Spleen (tissue), 11 donors: Measurements from ENCODE around the gene PLPP3. TPM values are rescaled to one million over a fixed set of nuclear protein-coding genes. Genes with fewer than 3 reads are reported as not detected.

Experiments
- DNase-seq: peaks from one replicate; pipeline ENCODE4 v3.0.0-alpha.2; 2020
- H3K27ac ChIP-seq, 8 donors: fragments of 200-600 bp; sonication (generic) in 7 of 8; 1 replicate in 4 of 8; 2 replicates in 4 of 8; pipeline versions ENCODE4 v1.5.0 to v1.8.0; 2016 to 2021; ENCODE audit warnings: inconsistent platforms in 4 of 8, mild to moderate bottlenecking in 4 of 8, moderate library complexity in 1 of 8
- H3K27me3 ChIP-seq, 7 donors: fragments of 200-600 bp; sonication (generic) in 6 of 7; replicated peaks in 1 of 7; 1 replicate in 4 of 7; 2 replicates in 3 of 7; pipeline versions ENCODE4 v1.5.0 to v1.8.0; 2016 to 2021; ENCODE audit warnings: inconsistent platforms in 3 of 7, mild to moderate bottlenecking in 1 of 7
- H3K36me3 ChIP-seq, 6 donors: fragments of 200-600 bp; sonication (generic) in 5 of 6; 1 replicate in 4 of 6; 2 replicates in 2 of 6; pipeline versions ENCODE4 v1.5.0 to v1.8.0; 2016 to 2021; ENCODE audit warnings: inconsistent platforms in 2 of 6
- H3K4me1 ChIP-seq, 6 donors: fragments of 200-600 bp; sonication (generic) in 5 of 6; 1 replicate in 3 of 6; 2 replicates in 3 of 6; pipeline versions ENCODE4 v1.5.0 to v1.8.0; 2016 to 2021; ENCODE audit warnings: inconsistent platforms in 3 of 6
- H3K4me3 ChIP-seq, 8 donors: fragments of 200-600 bp; sonication (generic) in 7 of 8; 1 replicate in 4 of 8; 2 replicates in 4 of 8; pipeline versions ENCODE4 v1.5.0 to v1.8.0; 2016 to 2021; ENCODE audit warnings: inconsistent platforms in 4 of 8, mild to moderate bottlenecking in 4 of 8, moderate library complexity in 2 of 8
- H3K9me3 ChIP-seq, 8 donors: fragments of 200-600 bp; sonication (generic) in 7 of 8; 1 replicate in 4 of 8; 2 replicates in 4 of 8; pipeline versions ENCODE4 v1.5.0 to v1.8.0; 2016 to 2021; ENCODE audit warnings: inconsistent platforms in 4 of 8
- POLR2A ChIP-seq, 3 donors: fragments of 450-650 bp; IDR thresholded peaks; one replicate each; pipeline ENCODE4 v1.5.1; 2017; ENCODE audit warnings: antibody characterized with exemption in 3 of 3, mild to moderate bottlenecking in 1 of 3
- POLR2AphosphoS5 ChIP-seq, 3 donors: sonication (generic); formaldehyde crosslinking; IDR thresholded peaks; one replicate each; pipeline ENCODE4 v1.5.1; 2017; ENCODE audit warnings: antibody characterized with exemption in 3 of 3
- WGBS, 5 donors: extraction: QIAGEN DNeasy Blood & Tissue Kit in 3 of 5; methylation state at CpG; one replicate each; pipeline versions ENCODE4 v1.1.5 to v1.1.7; 2013 to 2018; 5-methylcytosine and 5-hydroxymethylcytosine counted together
- intact Hi-C: fragments of 100-400 bp; cut with DNase I; formaldehyde crosslinking; loops from one replicate; pipeline ENCODE4 v1.15.0; 2023; ENCODE audit warnings: low total_unique reads
- polyA plus RNA-seq, 3 donors: library from polyadenylated mRNA; stranded (reverse); fragments of 200-250 nt; gene quantifications; one replicate each; pipeline ENCODE4 v1.2.1, GENCODE V29; 2013
- total RNA-seq, 7 donors: library from RNA; depleted of rRNA in 3 of 7; stranded (reverse); fragments of >200 nt in 3 of 7; fragmentation: NEBNext Ultra II Directional in 4 of 7; extraction: Animal tissue kit (Norgen Biotek cat#: 25700) in 4 of 7; gene quantifications; one replicate each; pipeline versions ENCODE4 v1.1.0 to v1.2.1, GENCODE V29; 2016 to 2021
- TF ChIP-seq, protein P1 (sequence below), 11 experiments: fragments of 200-600 bp in 7 of 11; fragments of 450-650 bp in 4 of 11; sonication (generic) in 4 of 11; IDR thresholded peaks in 8 of 11; conservative IDR thresholded peaks in 3 of 11; 1 replicate in 7 of 11; 2 replicates in 4 of 11; pipeline versions ENCODE4 v1.4.0 to v1.8.0; 2016 to 2021; ENCODE audit warnings: antibody characterized with exemption in 11 of 11, inconsistent platforms in 4 of 11, mild to moderate bottlenecking in 1 of 11
- donor health status: healthy with polysubstance abuse.
- donor health status: DM: no; HTN: no; CAD: no; lungs with moderate emphysema.
- donor health status: DM: no; HTN: no; CAD: no.
- donor health status: Bipolar disorder and iron deficiency.
- donor health status: healthy.
- donor health status: DM: no; HTN: no; CAD: no.
- donor health status: DM: yes; HTN: yes; CAD: no.

PLPP3 gene
- total and polyA plus RNA-seq, 10 donors, result 6.7 to 90.0 (median 55.1) TPM

DNA sequence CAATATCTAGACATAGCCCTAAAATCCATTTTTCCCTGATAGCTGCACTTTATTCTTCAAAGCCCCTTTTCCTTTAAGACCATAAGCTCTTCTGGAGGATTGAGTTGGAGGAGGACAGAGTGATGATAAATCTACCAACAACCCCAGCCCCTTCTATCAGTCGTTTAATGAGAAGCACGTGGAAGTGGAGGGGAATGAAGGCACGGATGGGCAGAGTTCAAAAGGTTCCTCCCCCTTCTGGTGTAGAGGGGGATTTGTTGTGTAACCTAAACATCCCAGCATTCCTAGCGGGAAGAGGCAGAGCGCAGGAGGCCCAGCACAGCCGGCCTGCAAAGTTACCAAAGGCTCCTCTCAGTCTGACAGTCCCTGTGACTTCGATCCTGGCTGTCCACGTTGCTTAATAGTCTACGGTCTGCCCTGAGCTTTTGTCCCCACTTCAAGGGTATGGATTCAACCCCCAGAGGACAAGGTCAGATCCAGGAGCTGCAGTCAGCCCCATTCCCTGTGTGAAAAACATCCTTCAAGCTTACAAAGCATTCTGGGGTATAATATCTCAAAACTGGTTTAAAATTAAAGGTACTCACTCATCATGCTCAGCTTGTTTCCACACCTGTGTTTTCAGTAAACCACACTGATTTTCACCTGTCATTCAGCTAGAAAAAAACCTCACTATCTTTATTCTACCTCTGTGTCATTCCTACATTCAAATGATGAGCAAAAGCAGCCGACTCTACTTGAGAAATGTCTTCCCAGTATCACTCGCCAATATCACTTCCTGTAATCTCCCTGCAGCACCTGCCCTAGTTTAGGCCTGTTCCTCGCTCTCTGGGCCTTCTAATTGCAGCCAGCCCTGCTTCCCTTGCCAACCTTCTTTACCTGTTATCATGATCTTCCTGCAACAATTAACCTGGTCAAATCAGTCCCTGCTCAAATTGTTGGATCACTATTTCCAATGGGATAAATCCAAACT lies 117.9 kb downstream of the PLPP3 start:
- H3K27me3 ChIP-seq, result no peaks in the 10 kb centered on the region
- no peaks in the 10 kb centered on the region for H3K9me3 ChIP-seq
- no peak overlapping the region for H3K27ac ChIP-seq
- intact Hi-C loops, result no loop called here
- no peak for DNase-seq
- H3K4me3 ChIP-seq, result no peak overlapping the region
- no peak for TF ChIP-seq POLR2AphosphoS5 (IDR thresholded peaks at IDR 0.05)
- TF ChIP-seq POLR2A (IDR thresholded peaks at IDR 0.05), result no peak
- TF ChIP-seq, protein P1, sequence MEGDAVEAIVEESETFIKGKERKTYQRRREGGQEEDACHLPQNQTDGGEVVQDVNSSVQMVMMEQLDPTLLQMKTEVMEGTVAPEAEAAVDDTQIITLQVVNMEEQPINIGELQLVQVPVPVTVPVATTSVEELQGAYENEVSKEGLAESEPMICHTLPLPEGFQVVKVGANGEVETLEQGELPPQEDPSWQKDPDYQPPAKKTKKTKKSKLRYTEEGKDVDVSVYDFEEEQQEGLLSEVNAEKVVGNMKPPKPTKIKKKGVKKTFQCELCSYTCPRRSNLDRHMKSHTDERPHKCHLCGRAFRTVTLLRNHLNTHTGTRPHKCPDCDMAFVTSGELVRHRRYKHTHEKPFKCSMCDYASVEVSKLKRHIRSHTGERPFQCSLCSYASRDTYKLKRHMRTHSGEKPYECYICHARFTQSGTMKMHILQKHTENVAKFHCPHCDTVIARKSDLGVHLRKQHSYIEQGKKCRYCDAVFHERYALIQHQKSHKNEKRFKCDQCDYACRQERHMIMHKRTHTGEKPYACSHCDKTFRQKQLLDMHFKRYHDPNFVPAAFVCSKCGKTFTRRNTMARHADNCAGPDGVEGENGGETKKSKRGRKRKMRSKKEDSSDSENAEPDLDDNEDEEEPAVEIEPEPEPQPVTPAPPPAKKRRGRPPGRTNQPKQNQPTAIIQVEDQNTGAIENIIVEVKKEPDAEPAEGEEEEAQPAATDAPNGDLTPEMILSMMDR (IDR thresholded peaks at IDR 0.05 in 8 of 11, conservative IDR thresholded peaks at IDR 0.05 in 3 of 11), result no peak
- H3K36me3 ChIP-seq, result no peaks in the 10 kb centered on the region
- peaks cover 5 to 17% (median 7%) of the 10 kb centered on the region in 6 donors for H3K4me1 ChIP-seq
- WGBS, 5 donors, result 68 to 86% (median 77%) methylated on average over 12 of the region's 12 CpGs

DNA sequence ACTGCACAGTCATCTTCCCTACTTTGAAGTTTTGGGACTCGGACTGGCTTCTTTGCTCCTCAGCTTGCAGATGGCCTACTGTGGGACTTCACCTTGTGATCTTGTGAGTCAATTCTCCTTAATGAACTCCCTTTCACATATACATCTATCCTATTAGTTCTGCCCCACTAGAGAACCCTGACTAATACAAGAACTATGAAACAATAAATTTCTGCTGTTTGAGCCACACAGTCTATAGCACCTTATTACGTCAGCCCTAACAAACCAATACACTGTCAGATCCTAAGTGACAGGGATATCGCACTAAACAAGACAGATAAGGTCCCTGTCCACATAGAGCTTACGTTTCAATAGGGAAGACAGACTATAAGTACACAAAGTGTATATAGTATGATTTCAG lies 120.1 kb downstream of the PLPP3 start:
- H3K4me3 ChIP-seq, result no peak overlapping the region
- no peaks in the 10 kb centered on the region for H3K9me3 ChIP-seq
- no peak for TF ChIP-seq POLR2AphosphoS5 (IDR thresholded peaks at IDR 0.05)
- TF ChIP-seq POLR2A (IDR thresholded peaks at IDR 0.05), result no peak
- TF ChIP-seq, protein P1 (IDR thresholded peaks at IDR 0.05 in 8 of 11, conservative IDR thresholded peaks at IDR 0.05 in 3 of 11), result no peak
- H3K27me3 ChIP-seq, result no peaks in the 10 kb centered on the region
- intact Hi-C loops, result no loop called here
- H3K27ac ChIP-seq, result no peak overlapping the region
- H3K36me3 ChIP-seq, result no peaks in the 10 kb centered on the region
- peaks cover 0 to 5% (median 0%) of the 10 kb centered on the region in 6 donors for H3K4me1 ChIP-seq
- DNase-seq, result no peak
- 74 to 98% (median 92%) methylated on average over 4 of the region's 4 CpGs for WGBS, 5 donors

DNA sequence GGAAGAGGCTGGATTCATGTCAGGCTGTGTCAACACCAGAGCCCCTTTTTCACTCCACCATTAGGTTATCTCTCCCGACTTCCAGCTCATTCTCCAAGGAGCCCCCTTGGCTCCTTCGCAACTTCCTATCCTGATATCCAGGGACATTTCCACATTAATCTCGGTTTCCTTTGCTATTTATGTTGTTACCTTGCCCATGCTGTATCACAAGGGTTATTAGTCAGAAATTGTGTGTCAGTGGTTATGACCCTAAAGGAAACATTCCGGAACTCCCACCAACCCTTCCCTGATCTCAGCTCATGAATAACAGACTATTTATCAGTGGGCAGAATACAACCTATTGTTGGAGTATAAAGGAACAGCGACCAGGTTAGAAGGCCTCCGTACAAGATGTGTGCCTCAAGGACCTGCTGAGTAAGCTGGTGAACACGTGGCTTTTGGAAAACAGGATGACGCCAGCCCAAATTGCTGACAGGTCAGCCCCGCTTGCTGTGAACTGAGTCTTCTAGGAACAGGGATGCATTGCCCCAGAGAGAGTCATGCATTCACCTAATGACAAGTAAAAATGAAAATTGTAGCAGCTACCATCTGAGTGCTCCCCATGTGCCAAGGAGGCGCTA lies 121.5 kb downstream of the PLPP3 start:
- Histone ChIP-seq H3K36me3 (no peaks in the 10 kb centered on the region), H3K27me3 (no peaks in the 10 kb centered on the region), H3K9me3 (no peaks in the 10 kb centered on the region), H3K4me1 (peaks cover 0 to 5% (median 0%) of the 10 kb centered on the region in 6 donors), H3K27ac (no peak overlapping the region), H3K4me3 (no peak overlapping the region)
- DNase-seq, result no peak
- intact Hi-C loops, result no loop called here
- TF ChIP-seq POLR2AphosphoS5 (IDR thresholded peaks at IDR 0.05), result peak in 1 of 3 donors; percentile 15
- TF ChIP-seq, protein P1 (IDR thresholded peaks at IDR 0.05 in 8 of 11, conservative IDR thresholded peaks at IDR 0.05 in 3 of 11), result no peak
- WGBS, 5 donors, result 78 to 82% (median 79%) methylated on average over 10 of the region's 10 CpGs
